H1 (cell line): ENCODE measurements around the gene SARNP. TPM values are rescaled to one million over a fixed set of nuclear protein-coding genes. Genes with fewer than 3 reads are reported as not detected.

Experiments used
- CTCF ChIA-PET: fragments of 300-600 bp; sonication (Branson Sonifier 250); formaldehyde crosslinking; loops from one replicate; lab custom pipeline; 2021; ENCODE audit not compliant: partially characterized antibody; lab: Charles Lee
- POLR2A ChIA-PET: fragments of 300-600 bp; sonication (Branson Sonifier 250); formaldehyde crosslinking; loops from one replicate; lab custom pipeline; 2021; ENCODE audit warnings: inconsistent platforms; ENCODE audit not compliant: partially characterized antibody; lab: Charles Lee
- DNase-seq, 2 experiments: peaks; one replicate each; pipeline versions ENCODE4 v3.0.0 to v3.0.0-alpha.2; 2010 to 2022; ENCODE audit warnings: low spot score in 2 of 2, low read depth in 1 of 2, mixed read lengths in 1 of 2
- FAIRE-seq: peaks from 2 replicates; lab custom pipeline; 2011; peaks lifted over from hg19 to GRCh38; lab: Jason Lieb, UNC
- H2AFZ ChIP-seq: 2 replicates; pipeline ENCODE4 v1.8.1; 2012; ENCODE audit warnings: low read length, inconsistent platforms
- H2AK5ac ChIP-seq: 2 replicates; pipeline ENCODE4 v1.6.1; 2013; ENCODE audit warnings: low read depth, low read length
- H2BK120ac ChIP-seq: replicated peaks from 2 replicates; pipeline ENCODE3; 2013; ENCODE audit warnings: low read depth, low read length, inconsistent platforms
- H2BK12ac ChIP-seq: 2 replicates; pipeline ENCODE4 v1.6.1; 2013; ENCODE audit warnings: low read depth, low read length
- H2BK15ac ChIP-seq: 2 replicates; pipeline ENCODE4 v1.6.1; 2013; ENCODE audit warnings: low read length
- H2BK20ac ChIP-seq: 2 replicates; pipeline ENCODE4 v1.6.1; 2013; ENCODE audit warnings: low read length
- H2BK5ac ChIP-seq: 2 replicates; pipeline ENCODE4 v1.6.1; 2013; ENCODE audit warnings: low read depth, low read length
- H3K14ac ChIP-seq: 2 replicates; pipeline ENCODE4 v1.6.1; 2013; ENCODE audit warnings: inconsistent platforms; ENCODE audit not compliant: insufficient read length
- H3K18ac ChIP-seq: 2 replicates; pipeline ENCODE4 v1.6.1; 2013; ENCODE audit warnings: low read length; ENCODE audit errors: extremely low read depth
- H3K23ac ChIP-seq: 2 replicates; pipeline ENCODE4 v1.6.1; 2013; ENCODE audit warnings: inconsistent platforms; ENCODE audit not compliant: insufficient read length
- H3K23me2 ChIP-seq: 2 replicates; pipeline ENCODE4 v1.6.1; 2013; ENCODE audit warnings: low read depth, low read length
- H3K27ac ChIP-seq: 2 replicates; pipeline ENCODE4 v1.6.1; 2011; ENCODE audit warnings: low read depth, low read length, inconsistent platforms
- H3K27me3 ChIP-seq, 4 experiments: replicated peaks in 1 of 4; 1 replicate in 1 of 4; 2 replicates in 3 of 4; pipeline versions ENCODE4 v1.6.1 to v1.8.1; 2011 to 2013; ENCODE audit warnings: low read length in 3 of 4, mild to moderate bottlenecking in 3 of 4, inconsistent platforms in 2 of 4, mixed read lengths in 2 of 4, moderate library complexity in 1 of 4; ENCODE audit not compliant: control insufficient read depth in 3 of 4, insufficient read depth in 3 of 4; ENCODE audit errors: extremely low read depth in 1 of 4
- H3K36me3 ChIP-seq, 4 experiments: 2 replicates each; pipeline versions ENCODE4 v1.6.1 to v1.8.1; 2011 to 2013; ENCODE audit warnings: mild to moderate bottlenecking in 4 of 4, low read length in 3 of 4, moderate library complexity in 2 of 4, control low read depth in 1 of 4, inconsistent platforms in 1 of 4; ENCODE audit not compliant: insufficient read depth in 4 of 4, control insufficient read depth in 2 of 4
- H3K4ac ChIP-seq: replicated peaks from 2 replicates; pipeline ENCODE3; 2013; ENCODE audit warnings: low read length, low read depth, mixed read lengths, inconsistent platforms; ENCODE audit not compliant: insufficient read length
- H3K4me1 ChIP-seq, 4 experiments: replicated peaks in 1 of 4; 1 replicate in 1 of 4; 2 replicates in 3 of 4; pipeline versions ENCODE4 v1.6.1 to v1.8.1; 2011 to 2013; ENCODE audit warnings: low read length in 3 of 4, inconsistent platforms in 2 of 4, mixed read lengths in 1 of 4; ENCODE audit not compliant: insufficient read depth in 4 of 4, control insufficient read depth in 3 of 4
- H3K4me2 ChIP-seq, 2 experiments: 2 replicates each; pipeline versions ENCODE4 v1.6.1 to v1.8.1; 2011 to 2013; ENCODE audit warnings: low read depth in 2 of 2, low read length in 2 of 2, control low read depth in 1 of 2, inconsistent platforms in 1 of 2, mild to moderate bottlenecking in 1 of 2; ENCODE audit not compliant: insufficient read depth in 1 of 2
- H3K4me3 ChIP-seq, 4 experiments: fragments of 200-600, 300-600 bp in 1 of 4; sonication (generic), shearing (Covaris generic), sonication (Bioruptor Twin) in 1 of 4; 2 replicates each; pipeline versions ENCODE4 v1.5.1 to v1.8.1; 2011 to 2016; ENCODE audit warnings: low read length in 4 of 4, low read depth in 3 of 4, control low read depth in 2 of 4, inconsistent platforms in 2 of 4, mild to moderate bottlenecking in 2 of 4, mixed read lengths in 1 of 4, moderate library complexity in 1 of 4; ENCODE audit not compliant: insufficient read depth in 2 of 4; ENCODE audit errors: extremely low read depth in 1 of 4
- H3K56ac ChIP-seq: replicated peaks from 2 replicates; pipeline ENCODE3; 2013; ENCODE audit warnings: low read depth, mild to moderate bottlenecking, mixed read lengths, low read length, inconsistent platforms; ENCODE audit not compliant: insufficient read length
- H3K79me1 ChIP-seq: 2 replicates; pipeline ENCODE4 v1.6.1; 2013; ENCODE audit warnings: low read depth, low read length, control low read depth
- H3K79me2 ChIP-seq, 2 experiments: 2 replicates each; pipeline versions ENCODE4 v1.6.1 to v1.8.1; 2012 to 2013; ENCODE audit warnings: low read length in 2 of 2, mild to moderate bottlenecking in 2 of 2, inconsistent platforms in 1 of 2; ENCODE audit not compliant: insufficient read depth in 2 of 2, control insufficient read depth in 1 of 2
- H3K9ac ChIP-seq, 4 experiments: replicated peaks in 1 of 4; 1 replicate in 1 of 4; 2 replicates in 3 of 4; pipeline versions ENCODE4 v1.6.1 to v1.8.1; 2011 to 2013; ENCODE audit warnings: low read depth in 3 of 4, low read length in 3 of 4, control low read depth in 2 of 4, mild to moderate bottlenecking in 2 of 4, moderate library complexity in 2 of 4, inconsistent platforms in 1 of 4; ENCODE audit errors: extremely low read depth in 1 of 4
- H3K9me3 ChIP-seq, 2 experiments: 2 replicates each; pipeline versions ENCODE4 v1.6.1 to v1.8.1; 2012 to 2013; ENCODE audit warnings: mild to moderate bottlenecking in 2 of 2, moderate library complexity in 2 of 2, control low read depth in 1 of 2, inconsistent platforms in 1 of 2, low read depth in 1 of 2, low read length in 1 of 2, mixed read lengths in 1 of 2; ENCODE audit not compliant: insufficient read depth in 2 of 2
- H4K20me1 ChIP-seq, 2 experiments: replicated peaks in 1 of 2; 2 replicates each; pipeline versions ENCODE3 to v1.8.1; 2011 to 2013; ENCODE audit warnings: inconsistent platforms in 2 of 2, low read length in 2 of 2, mild to moderate bottlenecking in 1 of 2; ENCODE audit not compliant: insufficient read depth in 2 of 2, control insufficient read depth in 1 of 2
- H4K5ac ChIP-seq: 2 replicates; pipeline ENCODE4 v1.6.1; 2013; ENCODE audit warnings: low read length, low read depth, mixed read lengths, inconsistent platforms; ENCODE audit not compliant: insufficient read length
- H4K8ac ChIP-seq: 2 replicates; pipeline ENCODE4 v1.8.0; 2013; ENCODE audit warnings: mild to moderate bottlenecking, moderate library complexity, low read length, inconsistent platforms; ENCODE audit not compliant: insufficient read depth; ENCODE audit errors: extremely low read depth
- H4K91ac ChIP-seq: replicated peaks from 2 replicates; pipeline ENCODE3; 2013; ENCODE audit warnings: low read length, mixed read lengths, inconsistent platforms; ENCODE audit not compliant: insufficient read length
- KDM1A ChIP-seq: fragments of 200-600, 300-600 bp; sonication (generic); IDR thresholded peaks from 2 replicates; pipeline ENCODE4 v1.7.1; 2016; ENCODE audit warnings: mild to moderate bottlenecking, low read length, borderline replicate concordance
- POLR2A ChIP-seq, 2 experiments: IDR thresholded peaks; 1 replicate in 1 of 2; 2 replicates in 1 of 2; pipeline ENCODE4 v1.6.1; 2011; ENCODE audit warnings: low read depth in 2 of 2, low read length in 2 of 2, mild to moderate bottlenecking in 2 of 2; ENCODE audit errors: control extremely low read depth in 1 of 2
- RAD21 ChIP-seq, 2 experiments: IDR thresholded peaks in 1 of 2; conservative IDR thresholded peaks in 1 of 2; 2 replicates each; pipeline ENCODE4 v1.6.1; 2011; ENCODE audit warnings: low read depth in 2 of 2, low read length in 2 of 2, improper control_type of control experiment in 1 of 2, inconsistent platforms in 1 of 2, mild to moderate bottlenecking in 1 of 2, moderate library complexity in 1 of 2
- SIN3A ChIP-seq, 2 experiments: IDR thresholded peaks in 1 of 2; conservative IDR thresholded peaks in 1 of 2; 2 replicates each; pipeline ENCODE4 v1.6.1; 2011 to 2012; ENCODE audit warnings: low read length in 2 of 2, improper control_type of control experiment in 1 of 2, low read depth in 1 of 2, mild to moderate bottlenecking in 1 of 2
- WGBS, 2 experiments: shearing (Covaris generic) in 1 of 2; methylation state at CpG; one replicate each; pipeline versions ENCODE4 v1.1.6 to v1.1.7; 2013 to 2015; ENCODE audit warnings: low lambda C conversion rate in 2 of 2, mixed read lengths in 2 of 2, inconsistent platforms in 1 of 2, low coverage in 1 of 2, missing lambda C conversion rate in 1 of 2; ENCODE audit not compliant: insufficient replicate concordance in 2 of 2, insufficient coverage in 1 of 2, insufficient read length in 1 of 2; ENCODE audit errors: extremely low coverage in 1 of 2, missing lambda C conversion rate in 1 of 2; 5-methylcytosine and 5-hydroxymethylcytosine counted together
- polyA plus RNA-seq, 7 experiments: library from polyadenylated mRNA; depleted of rRNA in 3 of 7; stranded (reverse) in 5 of 7; unstranded in 2 of 7; fragments of >200 nt in 5 of 7; fragments of 200-250 nt in 2 of 7; gene quantifications; 1 replicate in 5 of 7; 2 replicates in 1 of 7; 4 replicates in 1 of 7; pipeline versions ENCODE4 v1.2.1 to v1.2.3, GENCODE V29; 2011 to 2013; ENCODE audit warnings: missing spikeins in 2 of 7, mixed read lengths in 2 of 7
- total RNA-seq: library from RNA; stranded (reverse); fragmentation: NEBNext Ultra II Directional; extraction: Animal tissue kit (Norgen Biotek cat#: 25700); gene quantifications from 2 replicates; pipeline ENCODE4 v1.2.1, GENCODE V29; 2021
- TF ChIP-seq, protein P1 (sequence below): IDR thresholded peaks from 2 replicates; pipeline ENCODE4 v1.6.1; 2012; ENCODE audit warnings: low read length, inconsistent platforms
- TF ChIP-seq, protein P2 (sequence below), 3 experiments: IDR thresholded peaks; 1 replicate in 2 of 3; 2 replicates in 1 of 3; pipeline versions ENCODE4 v1.5.1 to v1.6.1; 2011; ENCODE audit warnings: low read length in 3 of 3, mild to moderate bottlenecking in 3 of 3, inconsistent platforms in 2 of 3, low read depth in 1 of 3, moderate library complexity in 1 of 3; ENCODE audit not compliant: insufficient read depth in 1 of 3; ENCODE audit errors: control extremely low read depth in 1 of 3

SARNP gene
- total and polyA plus RNA-seq, 2 of the 8 experiments (the other 6 are each of a cell fraction or from before 2014, with no cell fraction given) = 114 to 226 TPM

DNA sequence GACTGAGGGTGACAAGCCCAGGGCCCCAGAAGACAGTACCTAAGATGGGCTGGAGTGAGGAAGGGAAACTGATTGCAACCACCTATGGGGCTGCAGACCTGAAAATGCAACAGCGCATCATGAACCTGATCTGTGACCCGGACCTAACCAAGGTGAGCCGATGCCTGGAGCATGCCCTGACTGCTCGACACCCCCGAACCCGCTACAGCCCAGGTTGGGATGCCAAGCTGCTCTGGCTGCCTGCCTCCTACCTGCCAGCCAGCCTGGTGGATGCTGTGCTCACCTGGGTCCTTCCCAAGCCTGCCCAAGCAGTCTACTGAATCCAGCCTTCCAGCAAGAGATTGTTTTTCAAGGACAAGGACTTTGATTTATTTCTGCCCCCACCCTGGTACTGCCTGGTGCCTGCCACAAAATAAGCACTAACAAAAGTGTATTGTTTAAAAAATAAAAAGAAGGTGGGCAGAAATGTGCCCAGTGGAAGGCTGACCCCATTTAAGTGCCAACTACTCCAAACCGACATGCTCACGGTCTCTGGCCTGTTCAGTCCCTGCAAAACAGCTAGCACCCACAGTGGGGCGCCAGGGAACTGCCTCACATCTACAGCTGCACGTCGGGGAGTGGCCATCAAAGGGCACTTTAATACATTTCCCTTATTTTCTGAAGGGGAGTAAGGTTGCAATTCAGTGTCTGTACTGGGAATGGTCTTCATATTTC is 93.1 kb downstream of the SARNP start:
- Histone ChIP-seq H2BK12ac (no peak overlapping the region), H3K23me2 (peaks cover 9% of the 10 kb centered on the region), H4K91ac (no peak overlapping the region), H3K9ac (no peak overlapping the region), H3K79me2 (peaks cover 0 to 17% of the 10 kb centered on the region in 2 experiments; a peak in 2 of 4 replicates), H4K8ac (no peak overlapping the region), H2BK5ac (peak overlapping the region; percentile 27; the same call in 1 of the 2 replicates), H3K27me3 (no peaks in the 10 kb centered on the region), H3K36me3 (peaks cover 6 to 29% (median 16%) of the 10 kb centered on the region in 4 experiments; a peak in 5 of 8 replicates), H3K4me2 (no peak overlapping the region), H3K4me3 (no peak overlapping the region), H2AFZ (no peak overlapping the region), H3K56ac (no peak overlapping the region), H3K9me3 (no peaks in the 10 kb centered on the region), H3K4ac (no peak overlapping the region), H3K14ac (no peak overlapping the region), H3K23ac (no peak overlapping the region), H2BK20ac (no peak overlapping the region), H2AK5ac (no peak overlapping the region), H2BK120ac (no peak overlapping the region), H4K20me1 (peaks cover 4 to 6% of the 10 kb centered on the region in 2 experiments), H4K5ac (no peak overlapping the region), H3K27ac (no peak overlapping the region), H2BK15ac (no peak overlapping the region), H3K79me1 (peaks cover 5% of the 10 kb centered on the region; the same call in 1 of the 2 replicates), H3K4me1 (peaks cover 0 to 11% (median 9%) of the 10 kb centered on the region in 4 experiments; a peak in 6 of 7 replicates), H3K18ac (no peak overlapping the region)
- peak in 1 of 2 experiments; percentile 76 for DNase-seq
- WGBS, 2 experiments = 72% methylated on average over 11 of the region's 11 CpGs; no CpG with 5 or more reads in 1 of the 2 experiments
- FAIRE-seq = no peak
- ChIA-PET POLR2A (interaction anchor here (0.6 to 4.4 kb wide), 17 partner anchors 9 to 475 kb away, joined by 3 to 29 read pairs (median 4); partner anchors contain the start of genes BLOC1S1, GDF11, ITGA7 and ORMDL2), CTCF (interaction anchor here (0.9 to 11.1 kb wide), 20 partner anchors 9 to 305 kb away, joined by 3 to 229 read pairs (median 5); partner anchors contain the start of genes BLOC1S1 and ITGA7)
- peak; percentile 71 to 81 for TF ChIP-seq RAD21 (IDR thresholded peaks at IDR 0.05 in 1 of 2, conservative IDR thresholded peaks at IDR 0.05 in 1 of 2; ENCODE audit: low read depth in 2 of 2, low read length in 2 of 2)
- TF ChIP-seq, protein P1, sequence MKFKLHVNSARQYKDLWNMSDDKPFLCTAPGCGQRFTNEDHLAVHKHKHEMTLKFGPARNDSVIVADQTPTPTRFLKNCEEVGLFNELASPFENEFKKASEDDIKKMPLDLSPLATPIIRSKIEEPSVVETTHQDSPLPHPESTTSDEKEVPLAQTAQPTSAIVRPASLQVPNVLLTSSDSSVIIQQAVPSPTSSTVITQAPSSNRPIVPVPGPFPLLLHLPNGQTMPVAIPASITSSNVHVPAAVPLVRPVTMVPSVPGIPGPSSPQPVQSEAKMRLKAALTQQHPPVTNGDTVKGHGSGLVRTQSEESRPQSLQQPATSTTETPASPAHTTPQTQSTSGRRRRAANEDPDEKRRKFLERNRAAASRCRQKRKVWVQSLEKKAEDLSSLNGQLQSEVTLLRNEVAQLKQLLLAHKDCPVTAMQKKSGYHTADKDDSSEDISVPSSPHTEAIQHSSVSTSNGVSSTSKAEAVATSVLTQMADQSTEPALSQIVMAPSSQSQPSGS = no peak
- no peak for TF ChIP-seq KDM1A
- TF ChIP-seq POLR2A (IDR thresholded peaks at IDR 0.05; ENCODE audit: control extremely low read depth in 1 of 2, low read depth in 2 of 2, low read length in 2 of 2) = 0 out of 3 replicates have a peak, but pooled peaks of 1 of the 2 experiments have one; percentile 7
- TF ChIP-seq SIN3A (conservative IDR thresholded peaks at IDR 0.05 in 1 of 2, IDR thresholded peaks at IDR 0.05 in 1 of 2; ENCODE audit: low read depth in 1 of 2, low read length in 2 of 2) = 0 out of 4 replicates have a peak, but pooled peaks of 1 of the 2 experiments have one; percentile 34
- TF ChIP-seq, protein P2, sequence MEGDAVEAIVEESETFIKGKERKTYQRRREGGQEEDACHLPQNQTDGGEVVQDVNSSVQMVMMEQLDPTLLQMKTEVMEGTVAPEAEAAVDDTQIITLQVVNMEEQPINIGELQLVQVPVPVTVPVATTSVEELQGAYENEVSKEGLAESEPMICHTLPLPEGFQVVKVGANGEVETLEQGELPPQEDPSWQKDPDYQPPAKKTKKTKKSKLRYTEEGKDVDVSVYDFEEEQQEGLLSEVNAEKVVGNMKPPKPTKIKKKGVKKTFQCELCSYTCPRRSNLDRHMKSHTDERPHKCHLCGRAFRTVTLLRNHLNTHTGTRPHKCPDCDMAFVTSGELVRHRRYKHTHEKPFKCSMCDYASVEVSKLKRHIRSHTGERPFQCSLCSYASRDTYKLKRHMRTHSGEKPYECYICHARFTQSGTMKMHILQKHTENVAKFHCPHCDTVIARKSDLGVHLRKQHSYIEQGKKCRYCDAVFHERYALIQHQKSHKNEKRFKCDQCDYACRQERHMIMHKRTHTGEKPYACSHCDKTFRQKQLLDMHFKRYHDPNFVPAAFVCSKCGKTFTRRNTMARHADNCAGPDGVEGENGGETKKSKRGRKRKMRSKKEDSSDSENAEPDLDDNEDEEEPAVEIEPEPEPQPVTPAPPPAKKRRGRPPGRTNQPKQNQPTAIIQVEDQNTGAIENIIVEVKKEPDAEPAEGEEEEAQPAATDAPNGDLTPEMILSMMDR (IDR thresholded peaks at IDR 0.05; ENCODE audit: control extremely low read depth in 1 of 3, insufficient read depth in 1 of 3, low read depth in 1 of 3, low read length in 3 of 3) = peak; percentile 73 to 86 (median 77)
